PC-3 (cell line): Measurements from ENCODE around the gene HSPA5. TPM values are rescaled to one million over a fixed set of nuclear protein-coding genes. Genes with fewer than 3 reads are reported as not detected.
"Not testable (repeated sequence)": the region's sequence is repeated elsewhere in the genome, so short reads cannot be mapped to it uniquely, and the experiment has no call there.

Experiments used
- ATAC-seq: fragments of 200-7000 bp; cut with Tn5 transposase; 2 replicates; pipeline ENCODE4 v1.9.1; 2020; ENCODE audit warnings: mild to moderate bottlenecking, moderate library complexity
- BruUV-seq: library from RNA; stranded (reverse); fragments of 400-500 nt; replicated peaks from 2 replicates; lab custom pipeline; 2021; lab: Mats Ljungman, UMichigan
- CTCF ChIA-PET: fragments of 300-600 bp; sonication (Branson Sonifier 250); formaldehyde crosslinking; loops from one replicate; lab custom pipeline; 2022; ENCODE audit warnings: antibody characterized with exemption; lab: Charles Lee
- POLR2A ChIA-PET: fragments of 300-600 bp; sonication (Branson Sonifier 250); formaldehyde crosslinking; loops from one replicate; lab custom pipeline; 2022; ENCODE audit warnings: antibody characterized with exemption; ENCODE audit not compliant: unreplicated experiment; lab: Charles Lee
- DNase-seq: peaks from one replicate; pipeline ENCODE4 v3.0.0-alpha.2; 2015
- H2AFZ ChIP-seq: fragments of 300-600 bp; sonication (generic); 2 replicates; pipeline ENCODE4 v1.6.0; 2016; ENCODE audit warnings: antibody characterized with exemption, low read length
- H3F3A ChIP-seq: fragments of 300-600 bp; sonication (generic); one replicate; pipeline ENCODE4 v1.6.0; 2017; ENCODE audit warnings: antibody characterized with exemption, low read length, control low read depth, mild to moderate bottlenecking; ENCODE audit not compliant: unreplicated experiment
- H3K27ac ChIP-seq: fragments of 300-600 bp; sonication (generic); 2 replicates; pipeline ENCODE4 v1.5.1; 2016; ENCODE audit warnings: mild to moderate bottlenecking, low read length
- H3K27me3 ChIP-seq: fragments of 300-600 bp; sonication (generic); 2 replicates; pipeline ENCODE4 v1.6.1; 2016; ENCODE audit warnings: low read length, mixed read lengths
- H3K36me3 ChIP-seq: fragments of 300-600 bp; sonication (generic); 2 replicates; pipeline ENCODE4 v1.6.1; 2016; ENCODE audit warnings: low read depth, mixed run types, low read length, mixed read lengths
- H3K4me1 ChIP-seq: fragments of 300-600 bp; sonication (generic); 2 replicates; pipeline ENCODE4 v1.5.1; 2016; ENCODE audit warnings: low read length; ENCODE audit not compliant: insufficient read depth
- H3K4me2 ChIP-seq: fragments of 300-600 bp; sonication (generic); 2 replicates; pipeline ENCODE4 v1.6.0; 2016; ENCODE audit warnings: low read length
- H3K4me3 ChIP-seq: fragments of 300-600 bp; sonication (generic); 2 replicates; pipeline ENCODE4 v1.5.1; 2016; ENCODE audit warnings: mild to moderate bottlenecking, low read length, mixed read lengths
- H3K79me2 ChIP-seq: fragments of 300-600 bp; sonication (generic); 2 replicates; pipeline ENCODE4 v1.6.1; 2017; ENCODE audit warnings: low read length, mixed read lengths
- H3K9ac ChIP-seq: fragments of 300-600 bp; sonication (generic); 2 replicates; pipeline ENCODE4 v1.6.0; 2016; ENCODE audit warnings: mild to moderate bottlenecking, low read length
- H3K9me2 ChIP-seq: fragments of 300-600 bp; sonication (generic); replicated peaks from 2 replicates; pipeline ENCODE4 v1.6.1; 2016; ENCODE audit warnings: mixed run types, low read length, mixed read lengths
- H3K9me3 ChIP-seq: fragments of 300-600 bp; sonication (generic); 2 replicates; pipeline ENCODE4 v1.6.1; 2016; ENCODE audit warnings: low read length, mixed read lengths
- H4K20me1 ChIP-seq: fragments of 300-600 bp; sonication (generic); 2 replicates; pipeline ENCODE4 v1.6.1; 2016; ENCODE audit warnings: low read length, mixed read lengths
- EZH2 ChIP-seq: fragments of 300-600 bp; sonication (generic); IDR thresholded peaks from one replicate; pipeline ENCODE4 v1.6.1; 2017; ENCODE audit warnings: antibody characterized with exemption, mild to moderate bottlenecking, low read length; ENCODE audit not compliant: unreplicated experiment
- EZH2phosphoT487 ChIP-seq: fragments of 300-600 bp; sonication (generic); IDR thresholded peaks from 2 replicates; pipeline ENCODE4 v1.6.1; 2018; ENCODE audit warnings: mild to moderate bottlenecking, antibody characterized with exemption, low read length, borderline replicate concordance
- intact Hi-C: fragments of 100-400 bp; cut with micrococcal nuclease; formaldehyde crosslinking; loops from 2 replicates; pipeline ENCODE4 v1.9.0; 2023
- total RNA-seq: library from RNA; depleted of rRNA; stranded (reverse); fragments of >200 nt; gene quantifications from 2 replicates; pipeline ENCODE4 v1.2.3, GENCODE V29; 2014
- TF ChIP-seq, protein P1 (sequence below): fragments of 300-600 bp; sonication (generic); conservative IDR thresholded peaks from 2 replicates; pipeline ENCODE4 v1.5.1; 2017; ENCODE audit warnings: antibody characterized with exemption, low read depth, mild to moderate bottlenecking, low read length

The HSPA5 gene
- total RNA-seq, 1 experiment from 2014 or later: 112 TPM

DNA sequence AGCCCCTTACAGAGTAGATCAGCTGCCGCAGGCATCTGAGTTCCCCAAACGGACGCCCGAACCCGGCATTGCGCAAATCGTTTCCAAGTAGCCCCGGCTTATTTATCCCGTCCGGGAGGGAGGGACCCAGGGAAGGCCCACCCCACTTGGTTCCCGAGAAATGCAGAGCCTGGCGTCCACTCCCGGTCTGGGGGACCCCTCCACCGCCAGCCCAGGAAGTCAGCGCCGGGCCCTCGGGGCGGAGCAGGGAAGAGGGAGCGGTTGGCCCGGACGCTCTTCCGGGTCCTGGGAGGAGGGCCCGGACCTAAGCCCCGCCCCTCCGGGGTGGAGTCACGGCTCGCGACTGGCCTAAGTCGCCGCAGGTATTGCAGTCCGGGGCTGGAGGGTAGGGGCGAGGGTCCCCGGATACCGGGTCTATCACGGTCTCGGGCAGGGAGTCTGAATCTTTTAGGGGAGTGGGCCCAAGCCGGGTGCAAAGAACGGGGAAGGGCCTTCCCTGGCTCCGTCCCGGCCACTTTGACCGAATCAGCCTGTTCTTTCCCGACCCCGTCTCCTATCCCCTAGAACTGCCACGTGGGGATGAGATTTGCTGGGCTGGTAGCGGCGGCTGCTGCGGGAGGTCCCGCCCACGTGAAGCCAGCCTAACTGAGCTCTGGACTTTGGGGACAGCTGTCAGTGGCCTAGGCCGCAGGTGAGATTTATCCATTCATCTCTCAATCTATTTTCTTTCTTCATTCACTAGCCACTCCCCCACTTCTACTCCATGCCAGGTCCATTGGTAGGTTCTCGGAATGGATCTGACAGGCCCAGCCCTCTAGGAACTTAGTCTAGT lies 40.7 kb downstream of the HSPA5 start, which contains the start of gene RABEPK:
Gene RABEPK, plus strand, starts transcription at position 327 of the 832 bp plus-strand sequence. CDS start 2,472 bp downstream, outside the sequence.
- DNase-seq (peak; percentile 89), ATAC-seq (peak; percentile 97)
- H3K4me2 ChIP-seq: peak within 1 kb of the TSS; percentile 96
- H3K36me3 ChIP-seq: no peaks in the 10 kb centered on the region; the same call in none of the 2 replicates
- H3K4me1 ChIP-seq: peaks cover 9% of the 10 kb centered on the region
- H3F3A ChIP-seq: no peaks in the 10 kb centered on the region
- BruUV-seq: TSS peak; percentile 96
- intact Hi-C loops: no loop called here
- no peaks in the 10 kb centered on the region for H3K9me3 ChIP-seq
- POLR2A ChIA-PET: no interaction called here
- H3K9ac ChIP-seq: peak within 1 kb of the TSS; percentile 81
- H3K9me2 ChIP-seq: no peaks in the 10 kb centered on the region
- CTCF ChIA-PET: interaction anchor here (0.6 kb wide), 1 partner anchor 101 kb away, joined by 3 read pairs; no protein-coding TSS in a partner anchor
- peak within 1 kb of the TSS; percentile 85 for H3K4me3 ChIP-seq
- H3K27me3 ChIP-seq: no peaks in the 10 kb centered on the region
- no peaks in the 10 kb centered on the region for H4K20me1 ChIP-seq
- H3K79me2 ChIP-seq: peaks cover 10% of the 10 kb centered on the region
- H2AFZ ChIP-seq: peak within 1 kb of the TSS; percentile 90
- H3K27ac ChIP-seq: peak within 1 kb of the TSS; percentile 41
- TF ChIP-seq, protein P1, sequence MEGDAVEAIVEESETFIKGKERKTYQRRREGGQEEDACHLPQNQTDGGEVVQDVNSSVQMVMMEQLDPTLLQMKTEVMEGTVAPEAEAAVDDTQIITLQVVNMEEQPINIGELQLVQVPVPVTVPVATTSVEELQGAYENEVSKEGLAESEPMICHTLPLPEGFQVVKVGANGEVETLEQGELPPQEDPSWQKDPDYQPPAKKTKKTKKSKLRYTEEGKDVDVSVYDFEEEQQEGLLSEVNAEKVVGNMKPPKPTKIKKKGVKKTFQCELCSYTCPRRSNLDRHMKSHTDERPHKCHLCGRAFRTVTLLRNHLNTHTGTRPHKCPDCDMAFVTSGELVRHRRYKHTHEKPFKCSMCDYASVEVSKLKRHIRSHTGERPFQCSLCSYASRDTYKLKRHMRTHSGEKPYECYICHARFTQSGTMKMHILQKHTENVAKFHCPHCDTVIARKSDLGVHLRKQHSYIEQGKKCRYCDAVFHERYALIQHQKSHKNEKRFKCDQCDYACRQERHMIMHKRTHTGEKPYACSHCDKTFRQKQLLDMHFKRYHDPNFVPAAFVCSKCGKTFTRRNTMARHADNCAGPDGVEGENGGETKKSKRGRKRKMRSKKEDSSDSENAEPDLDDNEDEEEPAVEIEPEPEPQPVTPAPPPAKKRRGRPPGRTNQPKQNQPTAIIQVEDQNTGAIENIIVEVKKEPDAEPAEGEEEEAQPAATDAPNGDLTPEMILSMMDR: no peak
- TF ChIP-seq EZH2phosphoT487 (no peak), EZH2 (no peak)

DNA sequence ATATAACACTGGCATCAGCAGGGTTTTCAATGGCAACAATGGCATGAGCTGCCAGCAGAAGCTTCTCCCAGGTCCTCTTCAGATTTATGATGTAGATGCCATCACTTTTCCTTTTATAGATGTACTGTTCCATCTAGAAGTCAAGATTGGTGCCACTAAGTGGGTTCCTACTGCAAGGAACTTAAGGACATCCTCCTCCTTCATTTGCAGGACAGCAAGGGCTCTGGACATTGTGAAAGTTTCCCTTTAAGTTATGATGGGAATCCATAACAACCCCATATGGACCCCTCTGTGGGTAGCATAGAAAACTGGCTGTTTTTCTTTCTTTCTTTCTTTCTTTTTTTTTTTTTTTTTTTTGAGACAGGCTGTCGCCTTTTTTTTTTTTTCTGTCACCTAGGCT lies 45.6 kb downstream of the HSPA5 start:
- H3K79me2 ChIP-seq, H3K4me1 ChIP-seq, H3K4me3 ChIP-seq, H3K4me2 ChIP-seq, H3K9ac ChIP-seq, H3F3A ChIP-seq, H3K9me3 ChIP-seq, BruUV-seq, POLR2A ChIA-PET, H3K27ac ChIP-seq, H3K9me2 ChIP-seq, DNase-seq, ATAC-seq, CTCF ChIA-PET, H3K27me3 ChIP-seq, H4K20me1 ChIP-seq, H3K36me3 ChIP-seq, intact Hi-C loops, H2AFZ ChIP-seq: not testable (repeated sequence)

DNA sequence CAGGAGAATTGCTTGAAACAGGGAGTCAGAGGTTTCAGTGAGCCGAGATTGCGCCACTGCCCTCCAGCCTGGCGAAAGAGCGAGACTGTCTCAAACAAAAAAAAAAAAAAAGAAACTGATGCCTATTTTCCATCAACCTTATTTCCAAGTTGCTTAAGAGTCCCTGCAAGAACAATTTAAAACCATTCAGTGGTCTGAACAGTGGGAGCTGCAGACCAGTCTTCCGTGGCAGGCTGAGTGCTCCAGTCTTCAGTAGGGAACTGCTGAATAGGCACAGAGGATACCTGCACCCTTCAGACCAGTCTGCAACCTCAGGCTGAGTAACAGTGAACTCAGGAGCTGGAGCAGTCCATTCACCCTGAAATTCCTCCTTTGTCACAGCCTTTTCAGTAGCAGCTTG lies 46.7 kb downstream of the HSPA5 start:
- ATAC-seq, DNase-seq, CTCF ChIA-PET, H3K9me2 ChIP-seq, H2AFZ ChIP-seq, H3K4me1 ChIP-seq, H4K20me1 ChIP-seq, H3K36me3 ChIP-seq, H3K27ac ChIP-seq, BruUV-seq, H3K79me2 ChIP-seq, POLR2A ChIA-PET, H3K4me2 ChIP-seq, H3K9me3 ChIP-seq, H3K4me3 ChIP-seq, H3F3A ChIP-seq, intact Hi-C loops, H3K27me3 ChIP-seq, H3K9ac ChIP-seq: not testable (repeated sequence)
